ENCODE results near the gene SCT. TPM values are rescaled to one million over a fixed set of nuclear protein-coding genes. Genes with fewer than 3 reads are reported as not detected.

SCT gene
- total and polyA plus RNA-seq, 2 donors (not counting 3 experiments of a cell fraction or from before 2014, with no cell fraction given), result not detected

- TF ChIP-seq FOS (IDR thresholded peaks at IDR 0.05; ENCODE audit: borderline replicate concordance, insufficient read depth, low read length), result no peak
- no peak for TF ChIP-seq MYC (IDR thresholded peaks at IDR 0.05; ENCODE audit: low read depth, low read length)
- TF ChIP-seq EZH2 (IDR thresholded peaks at IDR 0.05; ENCODE audit: borderline replicate concordance, low read depth, low read length, severe bottlenecking), result no peak
- no peak for TF ChIP-seq POLR2AphosphoS5 (IDR thresholded peaks at IDR 0.05; ENCODE audit: insufficient read depth, low read depth, low read length)
- no peak for TF ChIP-seq MAX (IDR thresholded peaks at IDR 0.05; ENCODE audit: insufficient read depth, insufficient read length)
- TF ChIP-seq GATA2 (IDR thresholded peaks at IDR 0.05; ENCODE audit: insufficient read depth, insufficient read length, low read depth, low read length), result no peak
- TF ChIP-seq POLR2A (IDR thresholded peaks at IDR 0.05; ENCODE audit: low read depth, low read length), result no peak
- no peak for FAIRE-seq
- Histone ChIP-seq H3K79me2 (ENCODE audit: control insufficient read depth, insufficient read depth, low read length) (no peaks in the 10 kb centered on the region), H3K9me1 (replicated peaks; ENCODE audit: control insufficient read depth, extremely low read depth, insufficient read depth, low read length) (no peaks in the 10 kb centered on the region), H3K4me3 (replicated peaks in 1 of 3; ENCODE audit: insufficient read depth in 1 of 3, low read depth in 1 of 3, low read length in 3 of 3) (no peak overlapping the region), H3K4me2 (ENCODE audit: insufficient read depth, low read length) (no peak overlapping the region), H3K9me3 (replicated peaks; ENCODE audit: control insufficient read depth, insufficient read depth, low read length) (no peaks in the 10 kb centered on the region), H3K27ac (ENCODE audit: insufficient read depth, low read depth, low read length) (no peak overlapping the region), H3K4me1 (ENCODE audit: control insufficient read depth, extremely low read depth, insufficient read depth, low read length) (no peaks in the 10 kb centered on the region), H3K36me3 (ENCODE audit: control insufficient read depth in 2 of 2, extremely low read depth in 1 of 2, insufficient read depth in 2 of 2, low read length in 2 of 2) (peaks cover 22 to 74% of the 10 kb centered on the region in 2 experiments), H3K9ac (replicated peaks; ENCODE audit: extremely low read depth, insufficient read depth, low read length) (no peak overlapping the region), H3K27me3 (ENCODE audit: control insufficient read depth in 2 of 2, insufficient read depth in 2 of 2, low read length in 2 of 2) (no peaks in the 10 kb centered on the region), H2AFZ (ENCODE audit: low read depth, low read length) (no peak overlapping the region), H4K20me1 (replicated peaks; ENCODE audit: control insufficient read depth, extremely low read depth, insufficient read depth, low read length) (no peaks in the 10 kb centered on the region)
- DNase-seq (ENCODE audit: low read depth, low spot score), result no peak
- ChIA-PET POLR2A (no interaction called here), CTCF (no interaction called here)
- intact Hi-C loops (cut with micrococcal nuclease) (no loop called here), dilution Hi-C loops (cut with MboI; ENCODE audit: extremely low pct_ligation_motif_present, low sequenced_read_pairs) (no loop called here)
- no TSS peak for BruUV-seq (replicated peaks)
Measured at GRCh38 chr11:606245-606644, 20.7 kb downstream of the SCT start.

- Histone ChIP-seq H3K4me1 (ENCODE audit: control insufficient read depth, extremely low read depth, insufficient read depth, low read length) (no peaks in the 10 kb centered on the region), H4K20me1 (replicated peaks; ENCODE audit: control insufficient read depth, extremely low read depth, insufficient read depth, low read length) (no peaks in the 10 kb centered on the region), H3K36me3 (ENCODE audit: control insufficient read depth in 2 of 2, extremely low read depth in 1 of 2, insufficient read depth in 2 of 2, low read length in 2 of 2) (peaks cover 22 to 70% of the 10 kb centered on the region in 2 experiments), H3K9me1 (replicated peaks; ENCODE audit: control insufficient read depth, extremely low read depth, insufficient read depth, low read length) (no peaks in the 10 kb centered on the region), H2AFZ (ENCODE audit: low read depth, low read length) (no peak overlapping the region), H3K4me2 (ENCODE audit: insufficient read depth, low read length) (no peak overlapping the region), H3K27ac (ENCODE audit: insufficient read depth, low read depth, low read length) (no peak overlapping the region), H3K27me3 (ENCODE audit: control insufficient read depth in 2 of 2, insufficient read depth in 2 of 2, low read length in 2 of 2) (no peaks in the 10 kb centered on the region), H3K9ac (replicated peaks; ENCODE audit: extremely low read depth, insufficient read depth, low read length) (no peak overlapping the region), H3K9me3 (replicated peaks; ENCODE audit: control insufficient read depth, insufficient read depth, low read length) (no peaks in the 10 kb centered on the region), H3K4me3 (replicated peaks in 1 of 3; ENCODE audit: insufficient read depth in 1 of 3, low read depth in 1 of 3, low read length in 3 of 3) (no peak overlapping the region), H3K79me2 (ENCODE audit: control insufficient read depth, insufficient read depth, low read length) (no peaks in the 10 kb centered on the region)
- BruUV-seq (replicated peaks), result no TSS peak
- ChIA-PET CTCF (no interaction called here), POLR2A (no interaction called here)
- dilution Hi-C loops (cut with MboI; ENCODE audit: extremely low pct_ligation_motif_present, low sequenced_read_pairs), result no loop called here
- FAIRE-seq (no peak), DNase-seq (ENCODE audit: low read depth, low spot score) (no peak)
- TF ChIP-seq MYC (IDR thresholded peaks at IDR 0.05; ENCODE audit: low read depth, low read length), result no peak
- TF ChIP-seq FOS (IDR thresholded peaks at IDR 0.05; ENCODE audit: borderline replicate concordance, insufficient read depth, low read length), result no peak
- no peak for TF ChIP-seq CTCF (IDR thresholded peaks at IDR 0.05; ENCODE audit: extremely low read depth in 1 of 2, insufficient read depth in 1 of 2, low read depth in 1 of 2, low read length in 2 of 2)
- no peak for TF ChIP-seq GATA2 (IDR thresholded peaks at IDR 0.05; ENCODE audit: insufficient read depth, insufficient read length, low read depth, low read length)
- no peak for TF ChIP-seq POLR2AphosphoS5 (IDR thresholded peaks at IDR 0.05; ENCODE audit: insufficient read depth, low read depth, low read length)
- no peak for TF ChIP-seq MAX (IDR thresholded peaks at IDR 0.05; ENCODE audit: insufficient read depth, insufficient read length)
- TF ChIP-seq JUN (IDR thresholded peaks at IDR 0.05; ENCODE audit: borderline replicate concordance, insufficient read depth, insufficient read length, low read depth), result no peak
- no peak for TF ChIP-seq EZH2 (IDR thresholded peaks at IDR 0.05; ENCODE audit: borderline replicate concordance, low read depth, low read length, severe bottlenecking)
- no peak for TF ChIP-seq POLR2A (IDR thresholded peaks at IDR 0.05; ENCODE audit: low read depth, low read length)
- intact Hi-C loops (cut with micrococcal nuclease), result no loop called here
Measured at GRCh38 chr11:605286-606129, 21.5 kb downstream of the SCT start.

Measured in endothelial cell of umbilical vein (primary cell).